Neuronal stem cell (in vitro differentiated cells): ENCODE data around the gene JAML.

Experiments
- DNase-seq: peaks from one replicate; pipeline ENCODE4 v3.0.0-alpha.2; 2013; ENCODE audit warnings: low spot score
- H2AFZ ChIP-seq: one replicate; pipeline ENCODE4 v1.6.1; 2013; ENCODE audit warnings: mild to moderate bottlenecking, low read length, inconsistent platforms
- H2AK5ac ChIP-seq: 2 replicates; pipeline ENCODE4 v1.6.1; 2013; ENCODE audit warnings: low read depth, mild to moderate bottlenecking, inconsistent platforms, low read length, moderate library complexity, mixed read lengths
- H2BK120ac ChIP-seq: 2 replicates; pipeline ENCODE4 v1.6.1; 2013; ENCODE audit warnings: low read depth, mild to moderate bottlenecking, inconsistent platforms, low read length, moderate library complexity, mixed read lengths
- H2BK12ac ChIP-seq: one replicate; pipeline ENCODE4 v1.6.1; 2013; ENCODE audit warnings: low read length, inconsistent platforms
- H2BK15ac ChIP-seq: 2 replicates; pipeline ENCODE4 v1.6.1; 2013; ENCODE audit warnings: mild to moderate bottlenecking, low read length, inconsistent platforms, mixed read lengths
- H2BK5ac ChIP-seq: one replicate; pipeline ENCODE4 v1.6.1; 2013; ENCODE audit warnings: inconsistent platforms, mild to moderate bottlenecking, low read length, moderate library complexity
- H3K14ac ChIP-seq: one replicate; pipeline ENCODE4 v1.6.1; 2013; ENCODE audit warnings: low read length, inconsistent platforms
- H3K18ac ChIP-seq: 2 replicates; pipeline ENCODE4 v1.6.1; 2013; ENCODE audit warnings: low read length, inconsistent platforms
- H3K23ac ChIP-seq: 2 replicates; pipeline ENCODE4 v1.6.1; 2013; ENCODE audit warnings: low read depth, mild to moderate bottlenecking, mixed read lengths, low read length, inconsistent platforms; ENCODE audit not compliant: poor library complexity
- H3K27ac ChIP-seq: replicated peaks from 3 replicates; pipeline ENCODE4 v1.5.1; 2013; ENCODE audit warnings: low read length, inconsistent platforms
- H3K27me3 ChIP-seq, 3 experiments: 2 replicates each; pipeline ENCODE4 v1.6.1; 2013; ENCODE audit warnings: low read length in 3 of 3, mild to moderate bottlenecking in 2 of 3, inconsistent platforms in 1 of 3, low read depth in 1 of 3, mixed read lengths in 1 of 3, moderate library complexity in 1 of 3; ENCODE audit not compliant: control insufficient read depth in 3 of 3, insufficient read depth in 3 of 3
- H3K36me3 ChIP-seq, 2 donors: replicated peaks in 1 of 2; 2 replicates each; pipeline ENCODE4 v1.6.1; 2013; ENCODE audit warnings: low read length in 2 of 2; ENCODE audit not compliant: control insufficient read depth in 2 of 2, insufficient read depth in 2 of 2
- H3K4ac ChIP-seq: 2 replicates; pipeline ENCODE4 v1.6.1; 2013; ENCODE audit warnings: inconsistent platforms, mild to moderate bottlenecking, low read length, moderate library complexity
- H3K4me1 ChIP-seq, 2 donors: 1 replicate in 1 of 2; 2 replicates in 1 of 2; pipeline ENCODE4 v1.6.1; 2013; ENCODE audit warnings: low read length in 2 of 2, low read depth in 1 of 2; ENCODE audit not compliant: control insufficient read depth in 2 of 2, insufficient read depth in 1 of 2
- H3K4me2 ChIP-seq: one replicate; pipeline ENCODE4 v1.6.1; 2013; ENCODE audit warnings: mild to moderate bottlenecking, low read length, inconsistent platforms; ENCODE audit not compliant: insufficient read depth, poor library complexity, severe bottlenecking
- H3K4me3 ChIP-seq, 2 donors: 2 replicates each; pipeline ENCODE4 v1.5.1; 2013; ENCODE audit warnings: low read length in 2 of 2, mild to moderate bottlenecking in 2 of 2, inconsistent platforms in 1 of 2, moderate library complexity in 1 of 2
- H3K79me1 ChIP-seq: one replicate; pipeline ENCODE4 v1.6.1; 2013; ENCODE audit warnings: low read depth, mild to moderate bottlenecking, inconsistent platforms, low read length, moderate library complexity
- H3K9ac ChIP-seq: one replicate; pipeline ENCODE4 v1.6.1; 2013; ENCODE audit warnings: mild to moderate bottlenecking, low read depth, low read length, inconsistent platforms; ENCODE audit not compliant: poor library complexity
- H3K9me3 ChIP-seq, 2 donors: replicated peaks in 1 of 2; 2 replicates each; pipeline versions ENCODE3 to v1.6.1; 2013; ENCODE audit warnings: low read length in 2 of 2, mild to moderate bottlenecking in 2 of 2, inconsistent platforms in 1 of 2, low read depth in 1 of 2, mixed read lengths in 1 of 2, moderate library complexity in 1 of 2; ENCODE audit not compliant: control insufficient read depth in 2 of 2, insufficient read depth in 1 of 2
- H4K8ac ChIP-seq: one replicate; pipeline ENCODE4 v1.6.1; 2013; ENCODE audit warnings: low read depth, mild to moderate bottlenecking, inconsistent platforms, low read length, moderate library complexity
- H4K91ac ChIP-seq: one replicate; pipeline ENCODE4 v1.6.1; 2013; ENCODE audit warnings: low read length, low read depth, mild to moderate bottlenecking, inconsistent platforms; ENCODE audit not compliant: poor library complexity
- WGBS, 2 donors: extraction: QIAGEN DNeasy Blood & Tissue Kit; methylation state at CpG; one replicate each; pipeline ENCODE4 v1.1.7; 2013; ENCODE audit warnings: missing lambda C conversion rate in 2 of 2, mixed read lengths in 1 of 2; ENCODE audit not compliant: insufficient read length in 2 of 2, insufficient replicate concordance in 1 of 2; ENCODE audit errors: extremely low coverage in 2 of 2; 5-methylcytosine and 5-hydroxymethylcytosine counted together

JAML gene

DNA sequence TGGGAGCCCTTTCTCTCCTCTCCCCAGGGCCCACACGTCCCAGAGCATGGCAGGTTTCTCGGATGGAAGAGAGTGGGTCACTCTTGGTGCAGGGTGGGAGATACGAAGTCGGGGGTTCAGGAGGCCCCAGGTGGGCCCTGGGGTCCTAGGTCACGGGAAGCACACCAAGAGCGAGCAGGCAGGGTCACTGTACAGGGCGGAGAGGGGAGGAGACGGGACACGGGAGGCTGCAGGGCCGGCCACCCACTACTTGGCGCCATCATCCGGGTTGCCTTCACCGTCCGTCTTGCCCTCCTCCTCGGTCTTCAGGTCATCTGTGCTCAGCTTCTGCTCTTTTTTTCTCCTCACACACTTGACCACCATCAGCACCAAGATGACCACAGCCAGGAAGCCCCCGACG, 58.2 kb downstream of the JAML start:
- no peak overlapping the region for H3K27ac ChIP-seq
- peak overlapping the region; percentile 86 for H2BK15ac ChIP-seq
- no CpG with 5 or more reads among the region's 17 CpGs for WGBS, 2 donors
- H4K91ac ChIP-seq, result no peak overlapping the region
- peaks cover 0 to 3% of the 10 kb centered on the region in 2 donors for H3K4me1 ChIP-seq
- H3K36me3 ChIP-seq, result no peaks in the 10 kb centered on the region
- H2AK5ac ChIP-seq, result peak overlapping the region; percentile 94
- no peaks in the 10 kb centered on the region for H3K9me3 ChIP-seq
- H2BK120ac ChIP-seq, result no peak overlapping the region
- no peaks in the 10 kb centered on the region for H3K79me1 ChIP-seq
- H2BK5ac ChIP-seq, result peak overlapping the region; percentile 41
- peak overlapping the region; percentile 33 for H3K18ac ChIP-seq
- no peak overlapping the region for H3K9ac ChIP-seq
- H4K8ac ChIP-seq, result no peak overlapping the region
- DNase-seq, result no peak
- H2BK12ac ChIP-seq, result no peak overlapping the region
- no peak overlapping the region for H3K23ac ChIP-seq
- H3K14ac ChIP-seq, result peak overlapping the region; percentile 41
- no peak overlapping the region for H2AFZ ChIP-seq
- no peak overlapping the region for H3K4me3 ChIP-seq
- H3K4ac ChIP-seq, result no peak overlapping the region
- H3K27me3 ChIP-seq, result peaks cover 0 to 90% (median 25%) of the 10 kb centered on the region in 3 experiments
- no peak overlapping the region for H3K4me2 ChIP-seq

DNA sequence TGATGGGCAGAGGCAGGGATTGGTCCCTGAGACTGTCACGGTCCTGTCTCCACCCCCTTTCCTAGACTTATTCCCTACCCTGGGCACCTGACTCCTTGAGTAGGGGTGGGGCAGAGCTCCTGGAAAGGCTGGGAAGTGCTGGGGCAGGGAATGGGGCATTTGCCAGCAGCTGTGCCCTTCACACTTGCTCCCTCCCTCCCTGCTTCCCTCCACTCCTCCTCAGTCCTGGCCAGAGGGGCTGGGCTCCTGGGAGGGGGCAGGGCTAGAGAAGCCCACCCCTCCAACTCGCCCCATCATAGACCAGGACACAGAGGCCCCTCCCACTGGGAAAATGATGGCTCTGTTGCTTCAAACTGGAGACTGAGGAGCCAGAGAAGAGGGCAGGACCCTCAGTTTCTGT, 59.9 kb downstream of the JAML start:
- no peak overlapping the region for H2BK120ac ChIP-seq
- no peak overlapping the region for H2BK15ac ChIP-seq
- WGBS, 2 donors, result no CpG with 5 or more reads among the region's 2 CpGs
- H3K14ac ChIP-seq, result no peak overlapping the region
- H2BK12ac ChIP-seq, result no peak overlapping the region
- H3K4me3 ChIP-seq, result peak overlapping the region in 1 of 2 donors; percentile 10
- no peaks in the 10 kb centered on the region for H3K9me3 ChIP-seq
- no peak overlapping the region for H3K4ac ChIP-seq
- H3K4me2 ChIP-seq, result no peak overlapping the region
- H4K8ac ChIP-seq, result no peak overlapping the region
- H3K27me3 ChIP-seq, result peaks cover 0 to 89% (median 8%) of the 10 kb centered on the region in 3 experiments
- H3K79me1 ChIP-seq, result no peaks in the 10 kb centered on the region
- no peaks in the 10 kb centered on the region for H3K36me3 ChIP-seq
- no peak overlapping the region for H3K23ac ChIP-seq
- H2AK5ac ChIP-seq, result peak overlapping the region; percentile 93
- H3K4me1 ChIP-seq, result no peaks in the 10 kb centered on the region
- H4K91ac ChIP-seq, result no peak overlapping the region
- no peak overlapping the region for H3K27ac ChIP-seq
- H3K18ac ChIP-seq, result no peak overlapping the region
- H3K9ac ChIP-seq, result no peak overlapping the region
- no peak overlapping the region for H2AFZ ChIP-seq
- DNase-seq, result no peak
- no peak overlapping the region for H2BK5ac ChIP-seq

DNA sequence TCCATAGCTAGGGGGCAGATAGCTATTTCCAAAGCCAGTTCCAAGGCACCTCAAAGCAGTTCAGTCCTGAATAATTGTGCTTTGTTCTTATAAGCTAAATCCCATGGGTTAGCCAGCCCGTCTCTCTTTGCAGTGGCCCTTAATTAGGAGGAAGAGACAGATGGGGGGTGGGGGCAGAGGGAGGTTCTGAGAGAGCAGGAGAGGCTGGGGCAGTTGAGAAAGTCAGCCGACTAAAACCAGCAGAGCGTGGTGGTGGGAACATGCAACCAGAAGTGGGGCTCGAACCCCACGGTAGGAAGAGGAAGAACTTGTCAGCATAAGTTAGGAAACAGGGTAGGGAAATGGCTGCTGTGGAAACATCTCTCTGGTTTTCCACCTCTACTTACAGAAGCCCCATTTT, 61.3 kb downstream of the JAML start:
- no peak overlapping the region for H3K4me3 ChIP-seq
- H4K8ac ChIP-seq, result no peak overlapping the region
- H2AFZ ChIP-seq, result no peak overlapping the region
- no CpG with 5 or more reads among the region's 5 CpGs for WGBS, 2 donors
- no peaks in the 10 kb centered on the region for H3K4me1 ChIP-seq
- DNase-seq, result no peak
- no peaks in the 10 kb centered on the region for H3K79me1 ChIP-seq
- no peak overlapping the region for H4K91ac ChIP-seq
- H3K14ac ChIP-seq, result no peak overlapping the region
- H3K18ac ChIP-seq, result no peak overlapping the region
- H3K4me2 ChIP-seq, result no peak overlapping the region
- H2BK15ac ChIP-seq, result no peak overlapping the region
- H3K27me3 ChIP-seq, result peaks cover 0 to 89% (median 4%) of the 10 kb centered on the region in 3 experiments
- H3K36me3 ChIP-seq, result no peaks in the 10 kb centered on the region
- no peaks in the 10 kb centered on the region for H3K9me3 ChIP-seq
- no peak overlapping the region for H2AK5ac ChIP-seq
- H2BK12ac ChIP-seq, result no peak overlapping the region
- H3K23ac ChIP-seq, result no peak overlapping the region
- no peak overlapping the region for H3K4ac ChIP-seq
- no peak overlapping the region for H2BK5ac ChIP-seq
- no peak overlapping the region for H2BK120ac ChIP-seq
- no peak overlapping the region for H3K27ac ChIP-seq
- H3K9ac ChIP-seq, result no peak overlapping the region

DNA sequence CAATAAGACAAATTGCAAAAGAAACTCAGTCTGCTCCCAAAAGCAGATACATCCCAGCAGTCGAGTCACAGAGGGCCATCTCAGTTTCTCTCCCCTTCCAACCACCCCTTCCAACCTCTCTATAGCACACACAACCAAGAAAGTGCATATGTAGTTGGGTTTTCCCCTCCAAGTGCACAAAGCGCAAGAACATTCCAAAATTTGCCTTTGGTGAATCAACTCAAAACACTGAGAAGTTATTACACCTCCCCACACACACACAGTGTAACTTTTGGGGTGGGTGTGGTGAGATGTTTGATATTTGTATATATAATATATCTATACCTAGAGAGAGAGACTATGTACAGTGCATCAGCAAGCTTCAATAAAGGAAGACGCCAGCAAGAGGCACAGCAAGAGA, 62.0 kb downstream of the JAML start:
- Histone ChIP-seq H3K79me1 (no peaks in the 10 kb centered on the region), H3K27me3 (peaks cover 0 to 89% (median 7%) of the 10 kb centered on the region in 3 experiments), H3K18ac (no peak overlapping the region), H3K9me3 (no peaks in the 10 kb centered on the region), H4K91ac (no peak overlapping the region), H2BK12ac (no peak overlapping the region), H3K4me2 (no peak overlapping the region), H2AFZ (no peak overlapping the region), H3K4me1 (no peaks in the 10 kb centered on the region), H3K14ac (no peak overlapping the region), H2AK5ac (no peak overlapping the region), H3K9ac (no peak overlapping the region), H3K27ac (no peak overlapping the region), H3K4me3 (no peak overlapping the region), H2BK15ac (no peak overlapping the region), H4K8ac (no peak overlapping the region), H3K4ac (no peak overlapping the region), H3K23ac (no peak overlapping the region), H2BK120ac (no peak overlapping the region), H2BK5ac (no peak overlapping the region), H3K36me3 (no peaks in the 10 kb centered on the region)
- no peak for DNase-seq
- WGBS, 2 donors, result no CpG with 5 or more reads among the region's 3 CpGs
